HG03469 (cell line): ENCODE measurements around the gene AMPD3.

Experiments
- ATAC-seq: cut with Tn5 transposase; IDR thresholded peaks from one replicate; pipeline ENCODE4 v1.9.1; 2021; ENCODE audit warnings: mild to moderate bottlenecking, moderate library complexity, moderate number of reproducible peaks; ENCODE audit not compliant: unreplicated experiment

The AMPD3 gene

DNA sequence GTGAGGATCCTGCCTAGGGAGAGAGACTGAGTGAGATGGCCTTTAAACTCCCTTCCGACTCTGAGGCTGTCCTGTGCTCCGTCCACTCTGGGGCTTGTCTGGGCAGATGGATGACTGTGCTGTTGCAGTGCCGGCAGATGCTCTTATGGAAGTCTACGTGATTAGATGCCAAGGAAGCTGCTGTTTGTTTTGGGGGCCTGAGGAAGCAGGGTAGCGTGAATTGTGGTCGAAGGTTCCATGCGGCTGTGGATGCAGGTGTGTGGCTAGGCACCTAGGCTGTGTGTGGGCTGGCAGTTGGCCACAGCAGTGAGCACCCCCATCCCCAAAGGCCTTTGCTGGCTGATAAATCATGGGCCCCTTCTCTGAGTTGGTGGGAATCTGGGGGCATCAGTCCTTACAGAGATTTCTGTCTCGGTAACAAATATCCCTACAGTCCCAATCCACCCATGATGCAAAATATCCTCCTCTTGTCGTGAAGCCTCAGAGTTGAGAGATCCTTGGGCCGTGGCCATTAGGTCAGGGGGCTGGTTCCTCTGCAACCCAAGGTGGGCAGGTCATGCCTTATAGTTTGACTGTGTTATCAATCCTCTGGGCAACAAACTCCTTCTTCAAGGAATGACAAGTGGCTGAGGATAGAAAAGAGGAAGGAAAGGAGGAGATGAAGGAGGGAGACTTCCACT is 31.2 kb downstream of the AMPD3 start:
- ATAC-seq: no peak

GRCh38 chr11:10487002-10487647 is 32.1 kb downstream of the AMPD3 start:
- ATAC-seq: no peak

- no peak for ATAC-seq
Observed at GRCh38 chr11:10488121-10488933, 33.3 kb downstream of the AMPD3 start.

DNA sequence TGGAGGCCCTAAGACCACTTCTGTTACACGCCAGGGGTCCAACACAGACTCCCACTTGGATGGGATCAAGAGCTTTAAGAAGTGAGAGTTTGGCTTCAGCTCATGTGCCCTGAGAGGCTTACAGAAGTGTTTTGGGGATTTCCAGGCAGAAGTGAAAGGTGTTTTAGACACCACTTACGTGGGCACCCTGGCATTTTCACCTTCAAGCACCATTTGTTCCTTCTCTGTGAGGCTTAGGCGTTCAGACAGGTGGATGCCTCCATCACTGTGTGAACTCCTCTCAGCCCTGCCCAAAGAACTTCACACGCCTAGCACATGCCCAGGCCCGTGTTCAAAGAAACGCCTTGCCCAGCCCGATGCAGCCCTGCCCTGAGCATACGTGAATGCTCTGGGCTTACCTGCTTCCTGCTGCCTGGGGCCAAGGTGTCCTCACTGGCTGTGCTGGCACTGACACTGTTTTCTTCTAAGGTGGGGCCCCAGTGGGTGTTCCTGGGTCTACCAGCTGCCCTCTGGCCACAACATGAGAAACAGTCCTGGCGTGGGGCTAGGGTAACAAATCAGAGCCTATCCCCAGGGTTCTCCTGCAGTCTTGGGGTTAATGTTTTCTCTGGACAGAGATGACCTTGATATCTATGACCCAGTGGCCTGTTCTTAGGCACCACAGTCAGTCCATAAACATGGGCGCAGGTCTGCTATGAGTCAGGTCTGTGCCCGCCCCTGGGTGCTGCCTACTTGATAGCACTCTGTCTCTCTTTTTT is 34.0 kb downstream of the AMPD3 start:
- peak; percentile 57 for ATAC-seq

- no peak for ATAC-seq
Observed at GRCh38 chr11:10490032-10490397, 35.0 kb downstream of the AMPD3 start.

DNA sequence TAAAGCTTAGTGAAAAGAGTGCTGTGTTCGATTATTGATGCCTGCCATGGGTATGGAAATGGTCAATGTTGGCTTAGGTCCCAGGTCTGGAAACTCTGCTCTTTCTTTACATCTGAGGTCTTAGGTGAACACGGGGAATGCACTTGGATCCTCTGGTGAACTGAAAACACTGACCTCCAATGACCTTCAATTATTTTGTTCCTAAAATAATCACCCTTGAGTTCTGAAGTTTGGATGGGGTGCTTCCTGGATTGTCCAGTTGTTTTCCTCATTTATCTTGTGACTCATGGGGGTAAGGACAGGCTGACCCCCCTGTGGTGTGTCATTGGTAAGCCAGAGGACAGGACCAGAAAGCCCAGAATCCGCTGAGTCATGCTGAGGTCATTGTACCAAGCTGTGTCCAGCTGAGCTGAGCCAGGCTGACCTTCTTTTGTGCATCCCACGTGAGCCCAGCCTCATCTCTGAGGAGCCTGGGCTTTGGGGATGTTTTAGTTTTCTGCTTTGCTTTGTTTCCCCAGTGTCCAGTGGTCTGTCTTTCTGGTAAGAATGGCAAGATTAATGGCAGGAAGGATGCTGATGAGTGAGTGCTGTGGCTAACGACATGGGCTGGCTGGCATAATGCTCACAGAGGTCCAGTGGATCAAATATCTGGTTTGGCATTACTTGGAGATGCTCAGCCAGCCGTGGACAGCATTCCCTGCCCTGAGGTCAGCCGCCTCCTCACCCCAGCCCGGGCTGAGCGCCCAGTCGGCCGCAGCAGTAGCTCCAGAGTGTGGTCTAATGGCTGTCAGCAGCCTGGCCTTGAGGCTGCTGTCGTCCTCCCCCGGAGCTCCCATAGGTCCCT is 35.6 kb downstream of the AMPD3 start:
- ATAC-seq: no peak

DNA sequence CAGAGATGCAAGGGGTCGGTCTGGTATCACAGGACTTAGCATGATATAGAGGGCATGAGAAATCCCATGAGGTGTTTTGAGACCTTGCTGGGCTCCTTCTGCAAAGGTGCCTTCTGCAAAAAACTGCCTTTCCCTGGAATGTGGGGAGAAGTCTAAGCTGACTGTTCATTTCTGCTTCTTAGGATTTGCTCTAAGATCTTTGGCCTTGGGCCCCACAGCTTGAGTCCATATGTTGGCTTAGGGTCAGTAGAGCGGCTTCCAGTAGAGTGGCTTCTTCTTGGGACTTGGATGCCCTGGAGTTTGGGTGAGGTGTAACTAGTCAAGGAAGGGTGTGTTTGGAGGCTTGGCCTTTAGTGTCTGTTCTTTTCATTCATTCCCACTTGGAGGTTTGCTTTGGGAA is 37.0 kb downstream of the AMPD3 start:
- no peak for ATAC-seq

DNA sequence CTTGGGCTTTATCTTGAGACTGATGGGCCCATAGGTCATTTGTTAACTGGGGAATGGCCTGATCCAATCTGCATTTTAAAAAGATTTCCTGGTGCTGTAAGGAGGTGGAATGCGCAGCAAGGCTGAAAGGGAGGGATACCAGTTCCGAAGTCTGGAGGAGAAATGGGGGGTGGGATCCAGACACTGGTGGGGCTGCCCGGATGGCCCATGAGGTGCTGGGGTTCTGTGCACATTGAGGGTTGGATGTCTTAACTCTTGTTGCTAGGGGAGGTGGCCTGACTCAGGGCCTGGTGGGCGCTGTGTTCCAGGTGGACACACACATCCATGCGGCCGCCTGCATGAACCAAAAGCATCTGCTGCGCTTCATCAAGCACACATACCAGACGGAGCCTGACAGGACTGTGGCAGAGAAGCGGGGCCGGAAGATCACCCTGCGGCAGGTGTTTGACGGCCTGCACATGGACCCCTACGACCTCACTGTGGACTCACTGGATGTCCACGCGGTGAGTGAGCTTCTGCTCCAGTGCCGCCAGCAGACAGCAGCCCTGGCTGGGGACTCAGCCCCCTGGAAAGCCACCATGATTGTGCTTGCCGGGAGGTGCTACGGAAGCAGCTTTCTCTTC is 38.1 kb downstream of the AMPD3 start:
- ATAC-seq: no peak

DNA sequence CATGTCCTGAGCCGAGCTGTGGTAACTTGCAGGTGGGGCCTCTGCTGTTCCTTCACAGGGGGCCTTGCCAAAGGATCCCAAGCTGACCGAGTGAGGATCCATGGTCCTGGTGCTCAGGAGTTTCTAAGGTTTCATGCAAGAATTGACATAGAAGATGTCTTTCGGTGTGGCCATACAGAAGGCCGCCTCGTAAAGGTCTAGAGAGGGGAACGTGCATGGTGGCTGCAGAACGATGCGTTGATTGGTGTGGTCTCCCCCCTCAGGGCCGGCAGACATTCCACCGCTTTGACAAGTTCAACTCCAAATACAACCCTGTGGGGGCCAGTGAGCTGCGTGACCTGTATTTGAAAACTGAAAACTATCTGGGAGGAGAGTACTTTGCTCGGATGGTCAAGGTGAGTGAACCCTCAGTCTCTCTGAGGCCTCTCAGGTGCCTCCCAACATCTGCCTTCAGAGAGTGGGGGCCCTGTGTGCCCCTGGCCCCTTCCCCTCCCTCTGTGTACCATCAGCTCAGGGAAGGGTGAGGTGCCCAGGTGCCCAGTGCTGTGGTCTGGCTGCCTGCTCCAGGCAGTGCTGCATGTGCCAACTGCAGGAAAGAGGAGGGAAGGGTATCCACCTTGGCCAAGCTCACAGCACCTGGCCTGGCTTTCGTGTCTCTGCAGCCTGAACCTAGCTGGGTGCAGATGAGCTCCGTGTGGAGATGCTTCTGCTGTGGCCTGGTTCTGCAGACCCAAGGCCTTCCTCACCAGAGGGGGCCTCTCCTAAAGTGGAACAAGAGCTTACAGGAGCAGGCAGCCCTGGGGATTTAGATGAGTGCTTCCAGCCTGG is 39.8 kb downstream of the AMPD3 start:
- ATAC-seq: no peak

- no peak for ATAC-seq
Observed at GRCh38 chr11:10495464-10495786, 40.4 kb downstream of the AMPD3 start.

GRCh38 chr11:10496296-10496936 is 41.4 kb downstream of the AMPD3 start:
- no peak for ATAC-seq

GRCh38 chr11:10497371-10498021 is 42.4 kb downstream of the AMPD3 start:
- ATAC-seq: no peak

DNA sequence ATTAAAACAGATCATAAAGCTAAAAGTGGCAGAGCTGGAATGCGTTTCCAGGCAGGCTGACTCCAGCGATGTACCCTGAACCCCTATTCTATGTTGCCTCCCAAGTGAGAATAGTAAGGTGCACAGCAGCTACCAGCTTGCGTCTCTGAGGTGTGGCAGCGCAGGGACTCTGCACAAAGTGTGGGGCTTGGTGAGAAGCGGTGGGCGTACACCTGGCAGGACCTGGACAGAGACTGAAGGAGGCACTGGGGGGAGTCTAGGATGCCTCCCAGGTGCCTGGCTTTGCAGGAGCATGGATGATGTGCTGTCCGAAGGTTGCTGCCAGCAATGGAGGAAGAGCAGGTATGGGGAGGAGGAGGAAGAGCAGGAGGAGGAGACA is 42.9 kb downstream of the AMPD3 start:
- no peak for ATAC-seq

DNA sequence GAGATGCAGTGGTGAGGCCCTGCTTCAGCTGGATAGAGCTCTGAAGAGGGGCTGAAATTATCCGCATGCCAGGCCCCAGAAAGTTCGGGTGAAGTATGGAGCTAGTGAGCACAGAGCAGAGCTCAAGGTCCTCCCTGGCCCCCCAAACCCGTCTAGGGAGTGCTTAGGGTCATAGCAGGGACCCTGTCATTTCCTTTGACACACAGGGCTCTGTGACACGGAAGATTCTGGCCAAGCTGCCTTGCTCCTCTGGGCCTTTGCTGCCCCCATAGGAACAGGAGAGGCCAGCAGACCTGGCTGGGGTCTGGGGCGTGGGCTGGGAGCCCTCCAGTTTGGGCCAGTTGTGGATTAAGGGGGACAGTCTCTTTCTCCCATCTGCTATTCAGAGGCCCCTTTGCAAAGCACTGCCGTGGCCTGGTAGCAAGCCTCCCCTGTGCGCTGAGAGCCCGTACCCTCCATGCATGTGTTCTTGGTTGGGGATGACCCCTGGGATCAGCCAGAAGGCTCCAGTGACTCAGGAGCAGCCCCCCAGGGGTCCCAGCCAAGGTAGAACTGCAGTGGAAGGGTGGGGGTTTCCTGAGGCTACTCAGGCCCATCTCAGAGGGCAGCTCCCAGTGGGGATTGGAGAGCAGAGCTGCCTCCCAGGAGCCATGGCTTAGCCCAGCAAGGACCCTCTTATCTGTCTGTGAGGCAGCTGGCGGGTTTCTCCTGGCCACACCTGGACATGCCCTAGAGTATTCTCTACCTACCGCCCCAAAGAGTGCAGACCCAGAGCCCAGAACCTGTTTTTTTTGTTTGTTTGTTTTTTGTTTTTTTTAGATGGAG is 43.6 kb downstream of the AMPD3 start:
- ATAC-seq: no peak

GRCh38 chr11:10499452-10499851 is 44.4 kb downstream of the AMPD3 start:
- no peak for ATAC-seq

DNA sequence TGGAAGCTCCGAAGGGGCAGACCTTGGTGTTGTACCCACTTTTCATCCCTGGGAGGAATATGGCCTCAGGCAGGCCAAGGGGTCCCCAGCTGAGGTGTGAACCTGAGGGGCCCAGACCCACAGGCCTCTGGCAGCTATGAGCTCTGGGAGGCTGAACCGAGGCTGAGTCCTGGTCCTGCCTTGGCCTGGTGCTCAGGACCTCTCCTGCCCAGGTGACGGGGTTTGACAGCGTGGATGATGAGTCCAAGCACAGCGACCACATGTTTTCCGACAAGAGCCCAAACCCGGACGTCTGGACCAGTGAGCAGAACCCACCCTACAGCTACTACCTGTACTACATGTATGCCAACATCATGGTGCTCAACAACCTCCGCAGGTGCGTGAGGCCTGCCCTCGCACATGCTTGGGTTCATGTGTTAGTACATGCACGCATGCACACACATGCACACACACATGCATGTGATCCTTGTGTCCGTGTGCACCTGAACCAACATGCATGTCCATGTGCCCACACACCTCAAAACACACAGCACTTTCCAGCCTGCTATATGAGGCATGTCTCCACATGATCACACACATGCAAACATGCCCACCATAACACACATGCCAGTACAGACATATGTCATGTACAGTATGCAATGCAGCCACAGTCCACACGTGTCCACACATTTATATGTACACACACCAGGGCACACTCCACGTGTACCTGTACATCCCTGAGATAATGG is 45.0 kb downstream of the AMPD3 start:
- ATAC-seq: no peak
